T-helper 2 cell treated with Interferon-gamma antibody and Interleukin-4, amounts not matched to agents 100 ng/mL and 5 ng/mL, for 36 hours (primary cell): ENCODE results near the gene TRAPPC5. TPM values are rescaled to one million over a fixed set of nuclear protein-coding genes. Genes with fewer than 3 reads are reported as not detected.
"Not testable (repeated sequence)": the region's sequence is repeated elsewhere in the genome, so short reads cannot be mapped to it uniquely, and the experiment has no call there.

ENCODE experiments used
- intact Hi-C: fragments of 100-400 bp; cut with micrococcal nuclease; formaldehyde crosslinking; loops from one replicate; pipeline ENCODE4 v1.15.1; 2023
- total RNA-seq: library from RNA; stranded (reverse); gene quantifications from 2 replicates; pipeline ENCODE4 v1.2.3, GENCODE V29; 2022

The TRAPPC5 gene
- 65.6 and 76.9 TPM in 2 replicates for total RNA-seq

DNA sequence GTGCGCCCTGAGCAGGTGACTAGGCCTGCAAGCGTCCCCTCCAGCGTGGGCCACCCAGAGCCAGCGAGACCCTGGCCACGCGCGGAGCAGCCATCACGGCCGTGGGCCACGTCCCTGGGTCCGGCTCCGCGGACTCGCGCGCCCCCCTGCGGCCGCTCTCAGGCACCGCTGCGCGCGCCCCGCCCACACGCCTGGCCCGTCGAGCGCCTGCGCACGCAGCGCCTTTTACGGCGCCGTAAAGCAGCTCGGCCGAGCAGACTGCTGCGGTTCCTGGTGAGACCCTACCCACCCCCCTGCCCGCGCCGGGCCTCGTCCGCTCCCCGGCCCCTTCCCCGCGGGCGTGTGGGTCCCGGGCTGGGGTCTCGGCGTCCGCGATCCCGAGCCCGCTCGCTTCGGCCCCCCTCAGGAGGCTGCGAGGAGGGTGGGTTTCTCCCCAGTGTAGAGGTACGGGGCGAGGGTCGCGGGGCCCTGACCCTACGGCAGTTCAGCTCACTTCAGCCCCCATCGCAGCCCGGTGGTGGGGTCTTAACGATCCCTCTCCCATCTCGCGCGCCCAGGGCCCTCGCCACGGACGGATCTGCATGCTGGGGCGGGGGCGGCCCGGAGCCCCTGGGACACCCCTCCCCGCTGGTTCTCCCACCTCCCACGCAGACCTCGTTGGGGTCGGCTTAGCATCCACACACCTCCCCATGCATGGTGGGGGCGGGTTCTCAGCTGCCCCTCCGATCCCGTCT, at the start of gene TRAPPC5:
TSS of gene TRAPPC5 (plus strand) at position 228 of the 734 bp plus-strand sequence. CDS start 1,421 bp downstream, outside the sequence.
- intact Hi-C loops, result loop anchor here (1.0 kb wide), 3 partner anchors 28 to 119 kb away; no protein-coding TSS in a partner anchor

- intact Hi-C loops, result no loop called here
These were observed 49.1 kb upstream of the TRAPPC5 start for GRCh38 chr19:7631577-7631976.

DNA sequence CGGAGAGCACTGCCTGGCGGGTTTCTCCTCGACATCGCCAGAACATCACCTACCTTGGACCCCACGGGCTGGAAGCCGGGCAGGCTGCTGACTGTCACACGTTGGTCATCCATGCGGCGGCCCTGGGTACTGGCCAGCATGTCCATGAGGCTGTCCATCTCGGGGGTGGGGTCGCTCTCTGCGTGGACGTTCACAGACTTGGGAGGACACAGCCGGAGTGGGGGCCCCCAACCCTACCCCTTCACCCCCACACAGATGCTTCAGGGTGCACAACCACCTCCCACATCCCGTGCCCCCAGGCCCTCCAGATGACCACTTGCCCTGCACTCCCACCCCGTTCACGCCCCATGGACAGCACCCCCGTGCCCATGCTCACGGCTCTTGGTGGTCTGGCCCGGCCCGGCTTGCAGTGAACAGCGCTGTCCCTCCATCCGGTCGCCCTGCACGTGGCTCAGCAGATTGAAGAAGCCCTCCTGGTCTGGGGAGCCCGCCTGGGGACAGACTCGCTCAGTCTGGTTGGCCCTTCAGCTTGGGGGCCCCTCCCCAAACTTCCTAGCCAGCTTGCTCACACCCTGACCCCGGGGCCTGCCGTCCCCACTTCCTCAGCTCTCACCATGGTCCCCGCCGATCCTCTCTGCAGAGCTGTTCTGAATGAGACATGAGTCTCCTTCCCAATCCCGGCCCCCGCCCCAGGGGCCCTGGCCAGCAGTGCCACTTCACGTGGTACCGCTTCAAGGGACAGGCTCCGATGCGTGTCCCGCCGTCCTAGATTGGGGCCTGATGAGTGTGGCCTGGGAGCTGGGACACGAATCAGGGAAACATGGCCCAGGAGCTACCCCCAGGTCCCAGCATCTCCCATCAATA, 48.1 kb upstream of the TRAPPC5 start:
- intact Hi-C loops, result no loop called here

DNA sequence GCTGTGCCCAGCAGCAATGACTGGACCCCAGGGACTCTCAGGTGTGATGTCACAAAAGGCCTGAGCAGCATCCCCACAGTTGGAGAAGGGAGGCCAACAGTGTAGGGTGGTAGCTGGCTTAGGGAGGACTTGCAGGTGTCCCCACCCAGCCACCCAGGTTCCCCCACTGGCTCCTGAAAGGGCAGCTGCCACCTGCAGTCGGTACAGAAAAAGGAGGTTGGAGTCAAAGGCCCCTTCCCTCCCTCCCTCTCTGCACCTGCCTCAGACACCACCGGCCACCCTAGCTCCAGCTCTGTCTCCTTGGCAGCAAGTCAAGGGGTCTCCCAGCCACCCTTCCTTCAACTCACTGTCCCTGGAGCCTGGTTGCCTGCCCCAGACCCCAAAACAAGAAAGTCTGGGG, 46.9 kb upstream of the TRAPPC5 start, which contains the start of gene PCP2:
TSS of gene PCP2 (minus strand) at position 22 of the 400 bp plus-strand sequence. CDS start 262 bp downstream, outside the sequence.
- intact Hi-C loops, result no loop called here

GRCh38 chr19:7635670-7636069, 45.0 kb upstream of the TRAPPC5 start:
- intact Hi-C loops, result no loop called here

DNA sequence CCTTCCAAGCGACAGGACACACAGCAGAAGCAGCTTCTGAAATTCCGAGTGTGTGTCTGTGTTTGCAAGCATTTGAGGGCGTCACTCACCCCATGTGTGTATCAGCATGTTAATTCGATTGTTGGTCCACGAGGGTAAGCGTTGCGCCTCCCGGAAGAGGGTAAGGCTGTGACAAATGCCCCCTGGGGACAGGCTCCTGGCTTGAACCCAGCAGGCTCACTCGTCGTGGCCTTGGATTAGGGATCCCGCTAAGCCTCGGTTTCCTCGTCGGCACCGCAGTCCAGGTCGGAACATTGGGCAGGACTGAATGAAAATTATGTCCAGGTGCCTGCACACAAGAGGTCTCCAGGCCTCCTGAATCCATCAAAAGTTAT, 44.3 kb upstream of the TRAPPC5 start:
- intact Hi-C loops, result no loop called here

GRCh38 chr19:7636691-7637373, 43.8 kb upstream of the TRAPPC5 start, which contains the start of gene STXBP2:
TSS of gene STXBP2 (plus strand) at chr19:7637110. CDS start at chr19:7637150, 40 bp downstream.
- intact Hi-C loops, result no loop called here

GRCh38 chr19:7637374-7638256, 43.0 kb upstream of the TRAPPC5 start:
- intact Hi-C loops, result no loop called here

GRCh38 chr19:7638802-7639465, 41.7 kb upstream of the TRAPPC5 start:
- intact Hi-C loops, result no loop called here

DNA sequence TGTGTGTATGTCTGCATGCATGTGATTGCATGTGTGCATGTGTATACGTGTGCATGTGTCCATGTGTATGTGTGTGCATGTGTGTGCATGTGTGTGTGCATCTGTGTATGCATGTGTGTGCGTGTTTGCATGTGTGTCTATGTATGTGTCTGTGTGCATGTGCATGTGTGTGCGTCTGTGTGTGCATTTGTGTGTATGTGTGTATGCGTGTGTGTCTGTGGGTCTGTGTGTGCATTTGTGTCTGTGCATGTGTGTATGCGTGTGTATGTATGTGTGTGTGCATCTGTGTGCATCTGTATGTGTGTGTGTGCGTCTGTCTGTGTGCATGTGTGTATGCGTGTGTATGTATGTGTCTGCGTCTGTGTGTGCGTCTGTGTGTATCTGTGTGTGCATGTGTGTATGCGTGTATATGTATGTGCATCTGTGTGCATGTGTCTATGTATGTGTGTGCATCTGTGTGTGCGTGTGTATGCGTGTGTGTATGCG, 40.7 kb upstream of the TRAPPC5 start:
- intact Hi-C loops, result no loop called here

DNA sequence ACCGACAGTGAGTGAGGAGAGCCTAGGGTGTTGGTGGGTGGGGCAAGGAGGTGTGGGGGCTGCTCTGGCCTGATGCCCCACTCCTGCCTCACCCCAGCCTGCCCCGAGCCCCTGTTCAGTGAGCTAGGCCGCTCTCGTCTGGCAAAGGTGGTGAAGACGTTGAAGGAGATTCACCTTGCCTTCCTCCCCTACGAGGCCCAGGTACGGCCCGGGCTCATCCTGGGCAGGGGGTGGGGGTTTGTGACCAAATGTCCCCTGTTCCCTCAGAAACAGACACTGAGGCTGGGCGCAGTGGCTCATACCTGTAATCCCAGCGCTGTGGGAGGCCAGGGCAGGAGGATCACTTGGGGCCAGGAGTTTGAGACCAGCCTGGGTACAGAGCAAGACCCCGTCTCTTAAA, 39.8 kb upstream of the TRAPPC5 start:
- intact Hi-C loops, result no loop called here

GRCh38 chr19:7641290-7642276, 39.0 kb upstream of the TRAPPC5 start:
- intact Hi-C loops, result no loop called here

DNA sequence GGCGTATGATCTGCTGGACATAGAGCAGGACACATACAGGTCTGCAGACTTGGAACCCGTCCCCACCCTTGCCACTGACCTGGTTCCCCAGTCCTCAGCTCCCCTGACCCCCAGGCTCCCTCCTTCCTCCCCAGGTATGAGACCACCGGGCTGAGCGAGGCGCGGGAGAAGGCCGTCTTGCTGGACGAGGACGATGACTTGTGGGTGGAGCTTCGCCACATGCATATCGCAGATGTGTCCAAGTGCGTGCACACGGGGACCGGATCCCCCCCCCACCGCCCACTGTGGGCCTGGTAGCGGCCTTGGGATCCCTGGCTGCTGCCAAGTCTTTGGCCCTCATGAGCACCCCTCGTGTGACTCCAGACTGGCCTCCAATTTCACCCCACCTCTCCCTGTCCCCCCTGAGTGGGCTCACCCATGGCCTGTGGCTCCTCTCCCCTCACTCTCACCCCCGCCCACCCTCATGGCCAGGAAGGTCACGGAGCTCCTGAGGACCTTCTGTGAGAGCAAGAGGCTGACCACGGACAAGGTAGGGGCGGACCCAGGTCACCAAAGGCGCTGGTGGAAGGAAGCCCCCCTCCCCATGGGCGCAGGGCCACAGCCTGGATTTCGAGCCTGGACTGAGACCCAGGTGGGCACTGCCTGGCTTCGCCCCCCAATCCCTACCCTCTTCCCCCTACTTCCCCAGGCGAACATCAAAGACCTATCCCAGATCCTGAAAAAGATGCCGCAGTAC, 38.2 kb upstream of the TRAPPC5 start:
- intact Hi-C loops, result no loop called here

GRCh38 chr19:7643031-7643415, 37.6 kb upstream of the TRAPPC5 start:
- intact Hi-C loops, result no loop called here

GRCh38 chr19:7643629-7644549, 36.7 kb upstream of the TRAPPC5 start:
- intact Hi-C loops, result not testable (repeated sequence)

DNA sequence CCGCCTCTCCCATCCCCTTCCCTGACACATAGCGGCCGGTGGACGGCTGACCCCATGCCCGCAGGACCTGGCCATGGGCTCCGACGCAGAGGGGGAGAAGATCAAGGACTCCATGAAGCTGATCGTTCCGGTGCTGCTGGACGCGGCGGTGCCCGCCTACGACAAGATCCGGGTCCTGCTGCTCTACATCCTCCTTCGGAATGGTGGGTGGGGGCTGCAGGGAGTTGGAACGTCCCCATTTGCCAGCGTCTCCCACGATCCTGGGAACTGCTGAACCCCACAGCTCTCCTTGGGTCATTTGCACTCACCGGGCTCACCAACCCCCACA, 36.1 kb upstream of the TRAPPC5 start:
- intact Hi-C loops, result no loop called here

DNA sequence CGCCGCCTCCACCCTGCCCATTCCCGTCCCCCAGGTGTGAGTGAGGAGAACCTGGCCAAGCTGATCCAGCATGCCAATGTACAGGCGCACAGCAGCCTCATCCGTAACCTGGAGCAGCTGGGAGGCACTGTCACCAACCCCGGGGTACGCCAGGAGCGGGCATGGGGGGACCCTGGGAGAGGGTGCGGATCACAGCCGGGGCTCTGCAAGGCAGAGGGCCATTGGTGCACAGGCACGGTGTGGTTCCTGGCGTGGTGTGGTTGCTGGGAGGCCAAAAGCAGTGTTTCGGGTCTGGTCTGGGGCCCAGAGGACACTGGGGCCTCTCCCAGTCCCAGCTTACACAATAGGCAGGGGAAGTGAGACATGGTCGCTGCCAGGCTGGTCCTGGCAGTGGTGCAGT, 35.5 kb upstream of the TRAPPC5 start:
- intact Hi-C loops, result no loop called here
